Endothelial cell of umbilical vein (primary cell): ENCODE results near the gene UQCC2. TPM values are rescaled to one million over a fixed set of nuclear protein-coding genes. Genes with fewer than 3 reads are reported as not detected.

ENCODE experiments used
- BruUV-seq: library from RNA; stranded (reverse); fragments of 400-500 nt; replicated peaks from 2 replicates; lab custom pipeline; 2021; lab: Mats Ljungman, UMichigan
- CTCF ChIA-PET: fragments of 300-600, 350-600 bp; sonication (Branson Sonifier 250); formaldehyde crosslinking; loops from one replicate; lab custom pipeline; 2021; ENCODE audit warnings: antibody characterized with exemption, inconsistent platforms; lab: Charles Lee
- POLR2A ChIA-PET: fragments of 300-600, 350-600 bp; sonication (Branson Sonifier 250); formaldehyde crosslinking; loops from one replicate; lab custom pipeline; 2021; ENCODE audit warnings: antibody characterized with exemption, inconsistent platforms; lab: Charles Lee
- DNase-seq: peaks from one replicate; pipeline ENCODE4 v3.0.0-alpha.2; 2011; ENCODE audit warnings: low read depth, low spot score
- FAIRE-seq: peaks from 2 replicates; lab custom pipeline; 2011; peaks lifted over from hg19 to GRCh38; lab: Jason Lieb, UNC
- H2AFZ ChIP-seq: 2 replicates; pipeline ENCODE4 v1.6.0; 2012; ENCODE audit warnings: low read depth, low read length, control low read depth, inconsistent platforms
- H3K27ac ChIP-seq: 2 replicates; pipeline ENCODE4 v1.5.1; 2011; ENCODE audit warnings: low read depth, mild to moderate bottlenecking, control low read depth, low read length, moderate library complexity; ENCODE audit not compliant: insufficient read depth
- H3K27me3 ChIP-seq, 2 experiments: 2 replicates each; pipeline versions ENCODE4 v1.6.0 to v1.6.1; 2011; ENCODE audit warnings: low read length in 2 of 2, mixed read lengths in 1 of 2; ENCODE audit not compliant: control insufficient read depth in 2 of 2, insufficient read depth in 2 of 2
- H3K36me3 ChIP-seq, 2 experiments: 2 replicates in 1 of 2; 3 replicates in 1 of 2; pipeline ENCODE4 v1.5.1; 2011; ENCODE audit warnings: low read length in 2 of 2, mild to moderate bottlenecking in 1 of 2, moderate library complexity in 1 of 2; ENCODE audit not compliant: control insufficient read depth in 2 of 2, insufficient read depth in 2 of 2; ENCODE audit errors: extremely low read depth in 1 of 2
- H3K4me1 ChIP-seq: 3 replicates; pipeline ENCODE4 v1.5.1; 2011; ENCODE audit warnings: mild to moderate bottlenecking, low read length; ENCODE audit not compliant: control insufficient read depth, insufficient read depth; ENCODE audit errors: extremely low read depth
- H3K4me2 ChIP-seq: 2 replicates; pipeline ENCODE4 v1.6.1; 2011; ENCODE audit warnings: low read length, control low read depth, mixed read lengths; ENCODE audit not compliant: insufficient read depth
- H3K4me3 ChIP-seq, 3 experiments: fragments of 200-600 bp in 1 of 3; sonication (generic), shearing (Covaris generic) in 1 of 3; replicated peaks in 1 of 3; 2 replicates each; pipeline ENCODE4 v1.5.1; 2011 to 2016; ENCODE audit warnings: control low read depth in 3 of 3, low read length in 3 of 3, mild to moderate bottlenecking in 2 of 3, inconsistent platforms in 1 of 3, low read depth in 1 of 3, moderate library complexity in 1 of 3; ENCODE audit not compliant: insufficient read depth in 1 of 3
- H3K79me2 ChIP-seq: 2 replicates; pipeline ENCODE4 v1.6.0; 2012; ENCODE audit warnings: low read length, inconsistent platforms; ENCODE audit not compliant: control insufficient read depth, insufficient read depth
- H3K9ac ChIP-seq: replicated peaks from 2 replicates; pipeline ENCODE3; 2011; ENCODE audit warnings: low read length, control low read depth; ENCODE audit not compliant: insufficient read depth; ENCODE audit errors: extremely low read depth
- H3K9me1 ChIP-seq: replicated peaks from 3 replicates; pipeline ENCODE4 v1.6.0; 2011; ENCODE audit warnings: mild to moderate bottlenecking, low read length; ENCODE audit not compliant: control insufficient read depth, insufficient read depth; ENCODE audit errors: extremely low read depth
- H3K9me3 ChIP-seq: replicated peaks from 2 replicates; pipeline ENCODE4 v1.5.1; 2012; ENCODE audit warnings: low read length, inconsistent platforms; ENCODE audit not compliant: control insufficient read depth, insufficient read depth
- H4K20me1 ChIP-seq: replicated peaks from 2 replicates; pipeline ENCODE3; 2011; ENCODE audit warnings: mild to moderate bottlenecking, low read length; ENCODE audit not compliant: control insufficient read depth, insufficient read depth; ENCODE audit errors: extremely low read depth
- CTCF ChIP-seq, 2 donors: IDR thresholded peaks; 1 replicate in 1 of 2; 2 replicates in 1 of 2; pipeline ENCODE4 v1.5.1; 2011; ENCODE audit warnings: low read length in 2 of 2, mild to moderate bottlenecking in 2 of 2, moderate library complexity in 2 of 2, control low read depth in 1 of 2, inconsistent platforms in 1 of 2, low read depth in 1 of 2; ENCODE audit not compliant: insufficient read depth in 1 of 2; ENCODE audit errors: extremely low read depth in 1 of 2
- EZH2 ChIP-seq: IDR thresholded peaks from 2 replicates; pipeline ENCODE4 v1.6.1; 2012; ENCODE audit warnings: borderline replicate concordance, low read depth, mild to moderate bottlenecking, moderate library complexity, low read length, inconsistent platforms; ENCODE audit not compliant: severe bottlenecking
- FOS ChIP-seq: IDR thresholded peaks from 2 replicates; pipeline ENCODE4 v1.6.1; 2011; ENCODE audit warnings: mild to moderate bottlenecking, low read length, moderate library complexity, borderline replicate concordance; ENCODE audit not compliant: insufficient read depth
- GATA2 ChIP-seq: IDR thresholded peaks from 2 replicates; pipeline ENCODE4 v1.7.0; 2011; ENCODE audit warnings: low read depth, mild to moderate bottlenecking, moderate library complexity, mixed read lengths, low read length; ENCODE audit not compliant: insufficient read length, insufficient read depth
- JUN ChIP-seq: IDR thresholded peaks from 2 replicates; pipeline ENCODE4 v1.6.1; 2011; ENCODE audit warnings: borderline replicate concordance, low read depth; ENCODE audit not compliant: insufficient read length, insufficient read depth
- MAX ChIP-seq: IDR thresholded peaks from 2 replicates; pipeline ENCODE4 v1.6.1; 2011; ENCODE audit not compliant: insufficient read depth, insufficient read length
- MYC ChIP-seq: IDR thresholded peaks from one replicate; pipeline ENCODE4 v1.6.1; 2011; ENCODE audit warnings: mild to moderate bottlenecking, low read depth, low read length
- POLR2A ChIP-seq: IDR thresholded peaks from 2 replicates; pipeline ENCODE4 v1.6.1; 2012; ENCODE audit warnings: low read depth, mild to moderate bottlenecking, control low read depth, low read length
- POLR2AphosphoS5 ChIP-seq: IDR thresholded peaks from 2 replicates; pipeline ENCODE4 v1.6.1; 2012; ENCODE audit warnings: low read depth, mild to moderate bottlenecking, control low read depth, low read length, moderate library complexity; ENCODE audit not compliant: insufficient read depth
- dilution Hi-C: fragments of 300-500 bp; cut with MboI; formaldehyde crosslinking; loops from one replicate; pipeline ENCODE4 v1.15.0; 2019; ENCODE audit warnings: low sequenced_read_pairs; ENCODE audit not compliant: extremely low pct_ligation_motif_present
- intact Hi-C: fragments of 100-400 bp; cut with micrococcal nuclease; formaldehyde crosslinking; loops from one replicate; pipeline ENCODE4 v1.10.0; 2022
- polyA plus RNA-seq, 4 experiments: library from polyadenylated mRNA; depleted of rRNA in 3 of 4; stranded (reverse) in 3 of 4; unstranded in 1 of 4; fragments of >200 nt; gene quantifications; 2 replicates each; pipeline versions ENCODE4 v1.2.1 to v1.2.3, GENCODE V29; 2011 to 2012; ENCODE audit warnings: missing spikeins in 1 of 4
- total RNA-seq: library from RNA; stranded (reverse); gene quantifications from 2 replicates; pipeline ENCODE4 v1.2.3, GENCODE V29; 2021

The UQCC2 gene
- total and polyA plus RNA-seq, 2 donors (not counting 3 experiments of a cell fraction or from before 2014, with no cell fraction given): 46.3 to 95.3 TPM

- BruUV-seq: no TSS peak
- ChIA-PET CTCF (interaction anchor here (1.8 kb wide), 1 partner anchor 21 kb away, joined by 5 read pairs; no protein-coding TSS in a partner anchor), POLR2A (no interaction called here)
- Histone ChIP-seq H3K4me1 (peaks cover 16% of the 10 kb centered on the region), H4K20me1 (no peaks in the 10 kb centered on the region), H3K36me3 (peaks cover 3 to 39% of the 10 kb centered on the region in 2 experiments), H3K9ac (no peak overlapping the region), H3K9me1 (no peaks in the 10 kb centered on the region), H3K9me3 (no peaks in the 10 kb centered on the region), H3K79me2 (no peaks in the 10 kb centered on the region), H3K4me3 (no peak overlapping the region), H3K4me2 (no peak overlapping the region), H3K27me3 (no peaks in the 10 kb centered on the region), H3K27ac (no peak overlapping the region), H2AFZ (no peak overlapping the region)
- DNase-seq (no peak), FAIRE-seq (no peak)
- intact Hi-C loops (no loop called here), dilution Hi-C loops (no loop called here)
- TF ChIP-seq JUN: no peak
- no peak for TF ChIP-seq FOS
Measured at GRCh38 chr6:33679761-33680160, 31.7 kb downstream of the UQCC2 start.

- Histone ChIP-seq H3K9ac (no peak overlapping the region), H3K9me1 (no peaks in the 10 kb centered on the region), H3K27ac (no peak overlapping the region), H3K4me1 (peaks cover 16% of the 10 kb centered on the region), H3K36me3 (peaks cover 3 to 37% of the 10 kb centered on the region in 2 experiments), H3K79me2 (no peaks in the 10 kb centered on the region), H3K27me3 (no peaks in the 10 kb centered on the region), H3K4me2 (no peak overlapping the region), H3K9me3 (no peaks in the 10 kb centered on the region), H4K20me1 (no peaks in the 10 kb centered on the region), H2AFZ (no peak overlapping the region), H3K4me3 (no peak overlapping the region)
- no peak for TF ChIP-seq EZH2
- TF ChIP-seq CTCF (IDR thresholded peaks at IDR 0.05; ENCODE audit: extremely low read depth in 1 of 2, insufficient read depth in 1 of 2, low read depth in 1 of 2, low read length in 2 of 2): no peak
- TF ChIP-seq FOS: no peak
- no peak for TF ChIP-seq GATA2
- TF ChIP-seq POLR2AphosphoS5: no peak
- TF ChIP-seq MAX: no peak
- TF ChIP-seq MYC: no peak
- no peak for TF ChIP-seq JUN
- TF ChIP-seq POLR2A: no peak
- no TSS peak for BruUV-seq
- FAIRE-seq (no peak), DNase-seq (no peak)
- intact Hi-C loops (no loop called here), dilution Hi-C loops (no loop called here)
- CTCF ChIA-PET: interaction anchor here (1.8 kb wide), 1 partner anchor 22 kb away, joined by 5 read pairs; no protein-coding TSS in a partner anchor
- POLR2A ChIA-PET: no interaction called here
Measured at GRCh38 chr6:33678932-33679490, 32.5 kb downstream of the UQCC2 start.
